GM19351 (cell line): Measurements from ENCODE around the gene PRRX2.
A peak's percentile ranks its signal among the peaks of the same experiment; 100 is the strongest.
"Not testable (repeated sequence)": the region's sequence is repeated elsewhere in the genome, so short reads cannot be mapped to it uniquely, and the experiment has no call there.

Experiments
- ATAC-seq: cut with Tn5 transposase; IDR thresholded peaks from one replicate; pipeline ENCODE4 v1.9.1; 2021; ENCODE audit warnings: mild to moderate bottlenecking, moderate library complexity; ENCODE audit not compliant: unreplicated experiment

Gene PRRX2

GRCh38 chr9:129636343-129636742 is 29.1 kb upstream of the PRRX2 start:
- ATAC-seq, result not testable (repeated sequence)

DNA sequence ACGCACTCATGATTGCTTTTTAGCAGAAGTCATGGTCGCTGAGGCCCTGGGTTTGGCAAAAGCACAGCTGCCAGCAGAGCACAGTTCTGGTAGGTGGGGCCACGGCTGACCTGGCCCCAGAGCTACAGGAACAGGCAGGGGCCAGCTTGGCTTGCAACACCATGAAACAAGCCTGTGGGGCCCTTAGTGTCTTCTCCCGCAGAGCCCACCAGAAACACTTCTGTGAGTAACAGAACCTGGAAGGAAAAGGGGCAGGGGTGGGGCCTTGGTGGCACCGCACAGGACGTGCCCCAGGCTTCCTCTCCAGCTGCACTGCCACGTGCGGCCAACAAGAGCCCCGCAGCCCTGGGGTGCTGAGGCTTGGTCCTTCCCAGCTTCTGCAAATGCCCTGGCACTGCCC is 28.3 kb upstream of the PRRX2 start:
- ATAC-seq, result no peak

DNA sequence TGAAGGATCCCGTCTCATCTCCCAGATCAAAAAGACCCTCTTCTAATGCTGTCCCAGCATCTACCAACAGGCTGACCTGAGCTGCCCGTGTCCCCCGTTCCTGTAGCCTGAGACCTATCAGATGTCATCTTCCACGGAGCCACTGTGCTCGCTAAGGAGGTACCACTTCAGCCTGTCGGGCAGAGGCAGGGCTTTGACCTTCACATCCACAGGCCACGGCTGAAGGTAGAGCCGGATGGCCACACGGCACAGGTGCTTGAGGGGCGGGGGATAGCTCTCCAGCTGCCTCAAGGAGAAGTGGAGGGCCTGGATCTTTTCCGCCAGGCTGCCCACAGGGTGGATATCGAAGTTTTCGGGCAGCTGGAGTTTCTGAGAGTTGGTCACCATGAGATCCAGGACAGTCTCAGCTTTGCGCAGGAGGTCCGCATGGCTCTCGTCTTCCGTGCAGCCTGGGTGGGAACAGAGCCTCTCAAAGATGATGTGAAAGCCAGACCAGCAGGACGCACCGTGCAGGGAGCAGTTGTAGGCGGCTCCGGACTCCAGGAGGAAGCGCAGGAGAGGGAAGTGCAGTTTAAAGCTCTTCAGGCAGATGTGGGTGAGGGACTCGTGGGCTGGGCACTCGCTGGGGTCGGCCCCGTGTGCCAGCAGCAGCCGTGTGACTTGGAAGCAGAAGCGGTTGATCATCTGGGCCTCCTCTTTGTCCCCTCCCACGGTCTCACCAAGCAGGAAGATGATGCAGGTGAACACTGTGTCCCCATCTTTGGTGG is 27.6 kb upstream of the PRRX2 start:
- no peak for ATAC-seq

- no peak for ATAC-seq
These were observed 26.3 kb upstream of the PRRX2 start for GRCh38 chr9:129639034-129639630.

DNA sequence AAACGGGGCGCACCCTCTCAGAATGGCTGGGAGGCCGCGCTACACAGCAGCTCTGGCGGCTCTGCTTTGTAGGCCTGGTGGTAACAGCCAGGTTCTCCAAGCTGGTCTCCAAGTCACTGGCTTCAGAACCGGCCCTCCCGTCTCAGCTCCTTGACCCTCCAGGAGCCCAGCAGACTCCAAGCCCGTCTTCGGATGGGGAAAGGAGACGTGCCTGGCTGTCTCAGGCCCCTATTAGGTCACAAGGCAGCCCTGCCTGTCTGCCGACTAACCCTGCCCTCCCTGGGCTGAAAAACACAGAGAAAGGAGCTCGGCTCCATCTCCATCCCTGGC is 25.7 kb upstream of the PRRX2 start:
- no peak for ATAC-seq

DNA sequence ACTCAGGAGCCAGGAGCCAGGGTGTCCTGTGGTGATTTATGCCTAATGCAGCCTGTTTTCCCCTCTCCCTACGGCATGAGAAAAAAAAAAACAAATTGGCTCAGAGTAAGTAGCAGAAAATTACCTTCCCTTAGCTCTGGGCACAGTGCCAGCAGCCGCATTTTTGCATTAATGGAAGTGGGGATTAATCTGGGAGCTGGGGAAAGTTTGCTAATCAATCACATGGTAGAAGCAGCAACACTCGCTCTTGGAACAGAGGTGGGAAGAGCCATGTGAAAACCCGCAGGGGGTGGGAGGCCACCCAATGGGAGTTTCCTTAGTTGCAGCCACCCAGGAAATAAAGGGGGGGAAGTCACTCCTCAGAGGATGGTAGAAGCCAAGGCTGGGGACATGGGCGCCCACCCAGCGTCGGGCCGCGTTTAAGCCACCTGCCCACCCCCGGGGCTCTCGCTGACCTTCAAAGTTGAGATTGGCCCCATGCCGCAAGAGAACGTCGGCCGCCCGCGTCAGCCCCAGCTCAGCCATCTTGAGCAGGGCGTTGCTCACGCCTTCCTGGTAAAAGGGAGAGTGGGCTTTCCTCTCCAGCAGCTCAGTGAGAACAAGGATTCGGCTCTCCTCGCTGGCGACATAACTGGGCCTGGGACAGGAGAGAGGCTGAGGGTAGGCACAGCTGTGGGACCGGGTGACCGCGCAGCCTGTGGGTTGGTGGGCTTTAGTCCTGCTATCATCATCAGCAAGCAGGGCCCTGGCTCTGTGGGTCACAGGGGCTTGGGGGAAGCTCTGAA is 25.2 kb upstream of the PRRX2 start:
- no peak for ATAC-seq

DNA sequence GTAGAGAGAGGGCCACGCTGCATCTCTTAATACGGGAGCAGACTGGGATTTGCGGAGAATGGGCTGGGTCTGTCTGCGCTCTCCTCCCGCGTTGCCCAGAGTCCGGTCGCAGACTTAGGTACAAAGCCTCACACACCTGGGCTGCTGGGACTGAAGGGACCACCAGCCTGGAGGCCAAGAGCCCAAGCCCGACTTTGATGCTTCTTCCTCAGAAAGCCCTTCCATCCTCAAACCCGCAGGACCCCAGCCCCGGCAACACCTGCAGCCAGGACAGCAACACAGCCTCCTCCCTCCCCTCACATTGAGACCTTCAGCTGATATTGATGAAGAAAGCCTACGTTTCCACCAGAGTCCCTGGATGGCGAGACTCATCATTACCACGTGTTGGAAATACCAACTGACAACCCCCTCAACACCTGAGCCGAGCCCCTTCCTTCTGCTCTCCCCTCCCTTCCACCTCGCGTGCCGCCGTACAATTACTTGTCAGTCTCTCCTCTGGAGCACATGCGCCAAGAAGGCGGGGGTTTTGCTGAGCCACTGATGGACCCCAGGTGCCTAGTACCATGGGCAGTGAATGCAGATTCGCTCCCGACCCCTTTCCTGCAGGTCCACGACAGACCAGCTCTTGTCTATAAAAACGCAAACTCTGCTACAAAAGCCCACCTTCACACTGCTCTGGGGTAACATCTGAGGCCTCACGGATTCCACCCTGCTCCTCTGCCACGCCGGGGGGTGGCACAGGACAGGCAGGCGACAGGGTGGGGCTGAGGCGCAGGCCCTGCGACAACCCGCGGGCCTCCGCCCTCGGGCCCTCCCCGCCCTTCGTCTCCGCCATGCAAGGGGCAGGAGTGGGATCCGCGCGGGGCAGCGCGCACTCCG is 24.3 kb upstream of the PRRX2 start:
- no peak for ATAC-seq

- ATAC-seq, result peak; percentile 92
These were observed 23.5 kb upstream of the PRRX2 start, which contains the start of gene ASB6 for GRCh38 chr9:129641750-129642585. ASB6 (minus strand) TSS chr9:129642151; CDS start chr9:129641999, 152 bp downstream.

DNA sequence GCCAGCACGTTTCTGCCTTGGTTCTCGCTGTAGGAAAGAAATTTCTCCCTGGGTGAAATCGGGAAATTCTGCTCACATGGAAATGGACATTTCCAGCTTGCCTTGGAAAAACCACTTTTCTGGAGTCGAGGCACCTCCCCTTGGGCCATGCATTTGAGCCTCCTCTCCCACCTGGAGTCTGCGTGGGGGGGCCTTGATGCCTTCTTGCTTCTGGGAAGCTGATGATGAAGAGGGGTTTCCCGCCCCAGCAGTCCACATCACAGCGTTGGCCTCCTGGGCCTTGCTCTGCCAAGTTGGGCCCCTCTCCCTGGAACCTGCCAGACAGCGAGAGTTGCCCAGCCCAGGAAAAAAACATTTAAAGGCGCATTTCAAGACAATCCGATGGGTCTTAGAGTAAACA is 21.7 kb upstream of the PRRX2 start:
- ATAC-seq, result no peak

- ATAC-seq, result no peak
These were observed 21.1 kb upstream of the PRRX2 start for GRCh38 chr9:129644365-129644764.

DNA sequence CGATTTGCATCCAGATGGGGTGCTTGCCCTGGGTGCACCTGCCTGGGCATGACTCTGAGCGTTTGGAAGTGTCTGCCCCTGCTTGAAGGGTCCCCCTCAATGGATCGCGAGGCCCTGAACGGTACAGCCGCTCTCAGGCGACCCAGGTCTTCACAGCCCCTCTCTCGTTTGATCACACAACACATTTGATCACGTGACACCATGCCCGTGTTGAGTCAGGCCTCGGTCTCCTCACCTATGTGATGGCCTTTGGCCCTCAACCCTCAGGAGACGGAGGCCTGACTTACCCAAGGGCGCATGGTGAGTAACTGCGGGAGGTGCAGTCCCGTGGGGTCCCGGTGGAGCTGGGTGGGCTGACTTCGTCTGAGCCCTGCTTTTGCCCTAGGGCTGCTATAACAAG is 20.5 kb upstream of the PRRX2 start:
- no peak for ATAC-seq

DNA sequence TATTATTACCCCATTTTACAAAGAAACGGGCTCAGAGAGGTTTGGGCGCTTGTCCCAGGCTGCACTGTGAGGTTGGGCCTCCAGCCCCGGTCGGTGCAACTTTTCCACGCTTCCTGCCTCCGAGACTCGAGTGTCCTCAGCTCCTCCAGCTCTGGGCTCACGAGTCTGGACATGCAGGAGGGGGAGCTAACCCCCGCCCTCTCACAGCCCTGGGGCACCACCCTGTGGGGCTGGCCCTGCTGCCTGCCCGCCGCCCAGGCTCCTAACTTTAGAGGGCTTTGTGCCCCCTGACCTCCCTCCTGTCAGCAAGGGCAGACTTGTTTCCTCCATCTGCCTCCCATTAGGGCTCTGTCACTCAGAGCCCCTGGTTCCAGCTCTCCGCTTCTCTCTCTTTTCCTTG is 19.2 kb upstream of the PRRX2 start:
- ATAC-seq, result no peak

DNA sequence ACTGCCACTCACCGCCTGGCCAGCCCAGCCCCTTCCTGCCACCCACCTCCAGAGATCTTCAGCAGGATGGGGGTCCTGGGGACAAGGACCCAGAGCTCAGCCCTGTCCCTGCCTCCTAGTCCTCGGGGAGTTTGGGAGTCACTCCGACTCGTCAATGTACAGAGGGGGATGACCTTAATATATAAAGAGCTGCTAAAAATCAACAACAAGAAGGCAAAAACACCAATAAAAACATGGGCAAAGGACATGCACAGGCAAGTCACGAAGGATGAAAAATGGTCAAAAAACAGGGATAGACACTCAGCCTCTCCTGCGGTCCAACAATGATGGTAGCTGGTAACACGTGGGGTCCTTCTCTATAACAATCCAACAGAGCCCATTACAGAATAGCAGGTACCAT is 18.8 kb upstream of the PRRX2 start:
- ATAC-seq, result no peak

- no peak for ATAC-seq
These were observed 17.8 kb upstream of the PRRX2 start for GRCh38 chr9:129647635-129648034.

GRCh38 chr9:129648092-129648763 is 17.2 kb upstream of the PRRX2 start:
- ATAC-seq, result no peak

GRCh38 chr9:129648764-129649115 is 16.7 kb upstream of the PRRX2 start:
- no peak for ATAC-seq

DNA sequence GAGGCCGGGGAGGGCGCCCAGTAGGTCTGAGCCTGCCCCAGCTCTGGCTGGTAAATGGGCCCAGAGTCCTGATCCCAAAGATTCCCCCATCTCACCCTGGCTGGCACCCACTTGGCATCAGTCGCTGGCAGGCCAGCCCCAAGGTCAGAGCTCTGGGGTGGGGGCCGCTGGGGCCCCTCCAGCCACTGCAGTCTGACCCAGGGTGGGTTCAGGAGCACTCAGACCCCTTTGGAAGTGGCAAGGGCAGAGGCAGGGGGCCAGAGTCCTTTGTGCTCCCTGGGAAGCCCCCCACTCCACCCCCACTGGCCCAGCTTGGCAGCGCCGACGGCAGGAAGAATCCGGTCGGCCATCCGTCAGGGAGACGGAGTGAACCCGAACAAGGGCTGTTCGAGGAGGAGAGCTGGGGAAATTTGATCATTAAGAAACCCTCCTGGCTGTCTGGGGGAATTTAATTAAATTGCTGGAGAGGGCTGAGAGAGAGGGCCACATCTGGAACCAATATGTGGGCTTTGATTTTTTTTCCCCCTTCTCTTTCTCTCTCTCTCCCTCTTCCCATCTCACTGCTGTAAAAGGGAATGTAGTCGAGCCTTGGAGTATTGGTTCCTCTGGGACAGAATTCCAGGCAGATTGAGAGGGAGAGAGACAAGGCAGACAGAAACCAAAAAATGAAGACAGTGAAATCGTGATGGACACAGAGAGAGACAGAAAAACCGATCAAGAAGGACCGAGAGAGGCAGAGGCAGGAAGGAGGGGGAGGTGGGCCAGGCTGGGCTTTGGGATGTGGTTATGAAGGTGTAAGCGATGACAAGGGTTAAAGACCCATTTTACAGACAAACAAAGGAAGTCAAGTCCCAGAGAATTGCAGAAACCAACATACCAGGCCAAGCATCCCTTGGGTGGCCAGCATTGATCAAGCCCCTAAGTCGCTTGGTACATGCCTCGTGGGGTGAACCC is 15.4 kb upstream of the PRRX2 start:
- no peak for ATAC-seq

DNA sequence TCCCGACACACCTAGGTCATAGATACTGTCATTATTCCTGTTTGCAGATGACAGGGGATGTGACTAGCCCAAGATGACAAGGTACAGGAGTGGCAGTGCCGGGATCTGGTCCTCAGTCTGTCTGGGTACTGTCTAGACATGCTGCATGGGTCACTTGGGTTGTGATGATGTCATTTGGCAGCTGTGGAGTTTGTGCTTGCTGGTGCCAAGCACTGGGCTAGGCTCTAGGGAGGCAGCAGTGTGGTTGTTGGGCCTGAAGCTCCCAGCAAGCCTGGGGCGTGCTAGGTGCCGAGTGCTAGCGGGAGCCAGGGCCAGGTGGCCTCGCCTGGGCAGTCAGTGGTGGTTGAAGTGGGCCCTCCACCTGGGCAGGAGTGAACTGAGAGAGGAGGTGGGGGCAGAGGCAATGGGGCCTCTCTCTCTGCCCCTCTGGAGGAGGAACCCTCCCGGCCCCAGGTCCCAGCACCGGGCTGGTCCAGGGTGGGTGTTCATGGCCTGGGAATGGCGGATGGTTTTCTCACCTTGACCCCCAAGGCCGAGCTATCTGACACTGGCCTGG is 14.7 kb upstream of the PRRX2 start:
- ATAC-seq, result no peak
